Adrenal gland (tissue), 12 donors: ENCODE data around the gene NCAM2. TPM values are rescaled to one million over a fixed set of nuclear protein-coding genes. Genes with fewer than 3 reads are reported as not detected.

Experiments
- DNase-seq, 7 donors: peaks; one replicate each; pipeline ENCODE4 v3.0.0-alpha.2; 2019 to 2020
- H3K27ac ChIP-seq, 5 donors: fragments of 200-600 bp; sonication (generic) in 4 of 5; 1 replicate in 3 of 5; 2 replicates in 2 of 5; pipeline versions ENCODE4 v1.5.1 to v1.8.0; 2016 to 2020; ENCODE audit warnings: mild to moderate bottlenecking in 1 of 5
- H3K27me3 ChIP-seq: fragments of 200-600 bp; 2 replicates; pipeline ENCODE4 v1.8.0; 2021
- H3K36me3 ChIP-seq, 2 donors: fragments of 200-600 bp; replicated peaks in 1 of 2; 1 replicate in 1 of 2; 2 replicates in 1 of 2; pipeline versions ENCODE4 v1.5.1 to v1.8.0; 2018 to 2022
- H3K4me1 ChIP-seq, 2 donors: fragments of 200-600 bp; replicated peaks in 1 of 2; 1 replicate in 1 of 2; 2 replicates in 1 of 2; pipeline versions ENCODE4 v1.5.1 to v1.8.0; 2018 to 2021
- H3K4me3 ChIP-seq, 4 donors: fragments of 200-600 bp; sonication (generic) in 3 of 4; one replicate each; pipeline ENCODE4 v1.5.1; 2016 to 2018
- H3K9me3 ChIP-seq, 3 donors: fragments of 200-600 bp; sonication (generic) in 1 of 3; replicated peaks in 1 of 3; 1 replicate in 2 of 3; 2 replicates in 1 of 3; pipeline versions ENCODE4 v1.5.1 to v1.8.0; 2016 to 2021
- POLR2A ChIP-seq, 2 donors: fragments of 450-650 bp; IDR thresholded peaks; one replicate each; pipeline ENCODE4 v1.6.1; 2017; ENCODE audit warnings: antibody characterized with exemption in 2 of 2, mild to moderate bottlenecking in 2 of 2, moderate library complexity in 1 of 2
- WGBS, 4 donors: extraction: QIAGEN DNeasy Blood & Tissue Kit in 2 of 4; methylation state at CpG; one replicate each; pipeline versions ENCODE4 v1.1.5 to v1.1.7; 2013 to 2017; 5-methylcytosine and 5-hydroxymethylcytosine counted together
- intact Hi-C, 2 donors: fragments of 100-400 bp; cut with DNase I; formaldehyde crosslinking; loops; one replicate each; pipeline versions ENCODE4 v1.14.1 to v1.15.0; 2022 to 2023
- polyA plus RNA-seq, 3 donors: library from polyadenylated mRNA; stranded (reverse); fragments of 200-250 nt in 2 of 3; fragments of 350-450 nt in 1 of 3; fragmentation: Illumina TruSeq in 1 of 3; extraction: RNeasy Lipid Tissue Mini Kit (QIAGEN cat#74804) in 1 of 3; gene quantifications; one replicate each; pipeline ENCODE4 v1.2.3, GENCODE V29; 2013 to 2014
- total RNA-seq, 9 donors: library from RNA; depleted of rRNA in 4 of 9; stranded (reverse); fragments of >200 nt in 4 of 9; fragments of 120-200 nt in 1 of 9; fragmentation: NEBNext Ultra II Directional in 1 of 9; extraction: Animal tissue kit (Norgen Biotek cat#: 25700) in 1 of 9; gene quantifications; one replicate each; pipeline versions ENCODE4 v1.1.0 to v1.2.4, GENCODE V29; 2013 to 2023
- TF ChIP-seq, protein P1 (sequence below), 6 experiments: fragments of 450-650 bp in 4 of 6; fragments of 200-600 bp in 2 of 6; sonication (generic) in 1 of 6; IDR thresholded peaks; 1 replicate in 5 of 6; 2 replicates in 1 of 6; pipeline versions ENCODE4 v1.5.1 to v1.8.0; 2016 to 2021; ENCODE audit warnings: antibody characterized with exemption in 6 of 6, mild to moderate bottlenecking in 2 of 6, moderate library complexity in 1 of 6
- donor health status: healthy with polysubstance abuse.
- donor health status: Bipolar disorder and iron deficiency.
- donor health status: DM: yes; HTN: yes; CAD: no.
- donor health status: DM: no; HTN: no; CAD: no.
- donor health status: DM: no; HTN: no; CAD: no.
- donor health status: DM: yes; HTN: yes; CAD: no.

NCAM2 gene
- total and polyA plus RNA-seq, 12 donors = 2.2 to 59.4 (median 18.9) TPM

DNA sequence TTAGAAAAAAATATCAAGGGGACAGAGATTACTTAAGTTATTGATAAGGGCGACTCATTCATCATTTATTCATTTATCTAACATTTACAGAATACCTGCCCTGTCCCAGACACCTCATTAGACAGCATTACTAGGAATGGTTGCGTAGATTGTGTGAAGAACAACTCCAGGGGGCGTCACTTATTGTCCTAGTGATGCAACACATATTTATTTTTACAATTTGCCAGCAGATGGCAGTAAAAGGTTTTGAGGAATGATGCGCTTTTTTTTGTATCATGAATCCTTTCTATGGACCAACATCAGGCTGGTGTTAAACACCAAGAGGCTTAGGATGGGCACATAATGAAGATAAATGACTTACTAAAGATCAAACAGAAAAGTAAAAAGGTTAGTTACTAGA lies 5.5 kb downstream of the NCAM2 start:
- Histone ChIP-seq H3K4me1 (peaks cover 21 to 45% of the 10 kb centered on the region in 2 donors), H3K27me3 (no peaks in the 10 kb centered on the region), H3K27ac (no peak overlapping the region), H3K4me3 (no peak overlapping the region), H3K9me3 (no peaks in the 10 kb centered on the region), H3K36me3 (no peaks in the 10 kb centered on the region)
- TF ChIP-seq POLR2A (IDR thresholded peaks at IDR 0.05) = no peak
- TF ChIP-seq, protein P1, sequence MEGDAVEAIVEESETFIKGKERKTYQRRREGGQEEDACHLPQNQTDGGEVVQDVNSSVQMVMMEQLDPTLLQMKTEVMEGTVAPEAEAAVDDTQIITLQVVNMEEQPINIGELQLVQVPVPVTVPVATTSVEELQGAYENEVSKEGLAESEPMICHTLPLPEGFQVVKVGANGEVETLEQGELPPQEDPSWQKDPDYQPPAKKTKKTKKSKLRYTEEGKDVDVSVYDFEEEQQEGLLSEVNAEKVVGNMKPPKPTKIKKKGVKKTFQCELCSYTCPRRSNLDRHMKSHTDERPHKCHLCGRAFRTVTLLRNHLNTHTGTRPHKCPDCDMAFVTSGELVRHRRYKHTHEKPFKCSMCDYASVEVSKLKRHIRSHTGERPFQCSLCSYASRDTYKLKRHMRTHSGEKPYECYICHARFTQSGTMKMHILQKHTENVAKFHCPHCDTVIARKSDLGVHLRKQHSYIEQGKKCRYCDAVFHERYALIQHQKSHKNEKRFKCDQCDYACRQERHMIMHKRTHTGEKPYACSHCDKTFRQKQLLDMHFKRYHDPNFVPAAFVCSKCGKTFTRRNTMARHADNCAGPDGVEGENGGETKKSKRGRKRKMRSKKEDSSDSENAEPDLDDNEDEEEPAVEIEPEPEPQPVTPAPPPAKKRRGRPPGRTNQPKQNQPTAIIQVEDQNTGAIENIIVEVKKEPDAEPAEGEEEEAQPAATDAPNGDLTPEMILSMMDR (IDR thresholded peaks at IDR 0.05) = peak; percentile 26 to 65 (median 52)
- 56 to 64% (median 59%) methylated on average over 4 of the region's 4 CpGs for WGBS, 4 donors
- intact Hi-C loops = loop anchor here in 1 of 2 donors (10.0 kb wide), 1 partner anchor 101 kb away; no protein-coding TSS in a partner anchor
- DNase-seq = no peak

DNA sequence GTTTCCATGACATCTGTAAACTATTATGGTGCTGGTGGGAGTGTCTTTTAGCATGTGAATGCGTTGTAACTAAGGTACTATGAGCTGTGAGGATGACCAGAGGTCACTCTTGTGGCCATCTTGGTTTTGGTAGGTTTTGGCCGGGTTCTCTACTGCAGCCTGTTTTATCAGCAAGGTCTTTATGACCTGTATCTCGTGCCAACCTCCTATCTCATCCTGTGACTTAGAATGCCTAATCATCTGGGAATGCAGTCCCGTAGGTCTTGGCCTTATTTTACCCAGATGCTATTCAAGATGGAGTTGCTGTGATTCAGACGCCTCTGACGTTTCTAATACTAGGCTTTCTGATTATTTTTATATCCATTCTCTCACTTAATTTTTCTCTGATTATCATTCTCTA lies 9.4 kb downstream of the NCAM2 start:
- peak; percentile 58 to 88 (median 79) for DNase-seq
- Histone ChIP-seq H3K27ac (peak overlapping the region in 3 of 5 donors; percentile 48 to 53 (median 51)), H3K36me3 (no peaks in the 10 kb centered on the region), H3K4me3 (peak overlapping the region in 1 of 4 donors; percentile 22), H3K4me1 (peaks cover 15 to 27% of the 10 kb centered on the region in 2 donors), H3K9me3 (no peaks in the 10 kb centered on the region), H3K27me3 (no peaks in the 10 kb centered on the region)
- WGBS, 4 donors = 38 to 50% (median 39%) methylated on average over 6 of the region's 6 CpGs
- intact Hi-C loops = loop anchor here in 1 of 2 donors (10.0 kb wide), 1 partner anchor 97 kb away; no protein-coding TSS in a partner anchor
- peak in 1 of 2 donors; percentile 37 for TF ChIP-seq POLR2A (IDR thresholded peaks at IDR 0.05)
- TF ChIP-seq, protein P1 (IDR thresholded peaks at IDR 0.05) = no peak

DNA sequence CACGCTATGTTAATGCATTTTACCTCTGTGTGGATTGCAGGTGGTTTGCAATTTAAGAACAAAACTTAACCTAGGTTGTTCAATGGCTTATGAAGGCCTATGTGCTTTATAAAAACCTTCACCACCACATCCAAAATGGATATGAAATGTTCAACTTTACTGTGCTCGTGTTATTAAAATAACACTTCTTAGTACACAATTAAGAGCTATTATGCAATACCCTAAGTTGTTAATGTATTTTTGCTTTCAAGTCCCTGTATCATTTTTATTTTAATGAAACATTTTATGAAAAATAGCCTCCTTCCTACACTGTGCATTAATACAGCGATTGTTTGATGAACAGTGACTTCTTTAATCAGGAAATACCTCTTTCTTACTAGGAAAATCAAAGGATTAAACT lies 12.0 kb downstream of the NCAM2 start:
- WGBS, 4 donors = 74 to 82% (median 80%) methylated on average over 3 of the region's 3 CpGs
- Histone ChIP-seq H3K36me3 (no peaks in the 10 kb centered on the region), H3K4me1 (peaks cover 15 to 19% of the 10 kb centered on the region in 2 donors), H3K27ac (no peak overlapping the region), H3K9me3 (no peaks in the 10 kb centered on the region), H3K27me3 (no peaks in the 10 kb centered on the region), H3K4me3 (no peak overlapping the region)
- no peak for TF ChIP-seq POLR2A (IDR thresholded peaks at IDR 0.05)
- TF ChIP-seq, protein P1 (IDR thresholded peaks at IDR 0.05) = no peak
- no peak for DNase-seq
- intact Hi-C loops = loop anchor here in 1 of 2 donors (10.0 kb wide), 1 partner anchor 1785 kb away; no protein-coding TSS in a partner anchor

DNA sequence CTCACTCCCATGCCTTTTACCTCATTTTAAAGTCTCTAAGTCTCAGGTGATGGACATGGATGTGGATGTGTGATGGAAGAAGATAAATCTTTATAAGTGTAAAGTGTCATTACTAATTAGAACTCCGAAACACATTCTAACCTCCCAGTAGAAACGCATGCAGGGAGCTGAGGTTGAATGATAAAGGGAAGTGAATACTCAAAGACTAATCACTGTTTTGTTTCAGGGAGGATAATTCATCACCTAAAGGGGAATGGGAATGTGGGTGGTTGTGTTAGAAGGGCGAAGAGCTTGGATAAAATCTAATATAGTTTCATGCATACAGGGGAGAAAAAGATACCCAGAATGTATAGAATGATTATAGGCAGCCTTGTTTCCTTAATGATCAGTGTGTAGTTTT lies 12.5 kb downstream of the NCAM2 start:
- Histone ChIP-seq H3K36me3 (no peaks in the 10 kb centered on the region), H3K4me3 (no peak overlapping the region), H3K27me3 (no peaks in the 10 kb centered on the region), H3K9me3 (no peaks in the 10 kb centered on the region), H3K27ac (no peak overlapping the region), H3K4me1 (peaks cover 15 to 19% of the 10 kb centered on the region in 2 donors)
- no peak for TF ChIP-seq POLR2A (IDR thresholded peaks at IDR 0.05)
- TF ChIP-seq, protein P1 (IDR thresholded peaks at IDR 0.05) = no peak
- intact Hi-C loops = loop anchor here in 1 of 2 donors (10.0 kb wide), 1 partner anchor 1784 kb away; no protein-coding TSS in a partner anchor
- DNase-seq = no peak
- WGBS, 4 donors = 70 to 84% (median 73%) methylated on average over 3 of the region's 3 CpGs
